Progenitor cell of endocrine pancreas (in vitro differentiated cells): Measurements from ENCODE around the gene FBXL19. TPM values are rescaled to one million over a fixed set of nuclear protein-coding genes. Genes with fewer than 3 reads are reported as not detected.

Experiments
- DNase-seq: peaks from one replicate; pipeline ENCODE4 v3.0.0; 2021; ENCODE audit warnings: low spot score; ENCODE audit not compliant: unreplicated experiment
- H3K27ac Mint-ChIP-seq: 2 replicates; pipeline ENCODE4 v1.8.0; 2021; ENCODE audit warnings: mild to moderate bottlenecking, moderate library complexity, mixed read lengths
- H3K27me3 Mint-ChIP-seq: 2 replicates; pipeline ENCODE4 v1.8.0; 2021; ENCODE audit warnings: mixed read lengths
- H3K36me3 Mint-ChIP-seq: 2 replicates; pipeline ENCODE4 v1.8.0; 2022; ENCODE audit warnings: mixed read lengths; ENCODE audit not compliant: insufficient read depth
- H3K4me1 Mint-ChIP-seq: 2 replicates; pipeline ENCODE4 v1.8.0; 2021; ENCODE audit warnings: low read depth, mixed read lengths
- H3K4me3 Mint-ChIP-seq: 2 replicates; pipeline ENCODE4 v1.8.0; 2021; ENCODE audit warnings: low read depth, mild to moderate bottlenecking, moderate library complexity, mixed read lengths
- H3K9me3 Mint-ChIP-seq: 2 replicates; pipeline ENCODE4 v1.8.0; 2021; ENCODE audit warnings: low read depth, mixed read lengths
- CTCF ChIP-seq: fragments of 200-600 bp; sonication (generic); IDR thresholded peaks from one replicate; pipeline ENCODE4 v1.5.0; 2021; ENCODE audit warnings: antibody characterized with exemption, mild to moderate bottlenecking; ENCODE audit not compliant: unreplicated experiment
- total RNA-seq: library from RNA; stranded (reverse); gene quantifications from 2 replicates; pipeline ENCODE4 v1.2.1, GENCODE V29; 2021

Gene FBXL19
- total RNA-seq, 1 donor from 2014 or later, result 65.6 TPM

DNA sequence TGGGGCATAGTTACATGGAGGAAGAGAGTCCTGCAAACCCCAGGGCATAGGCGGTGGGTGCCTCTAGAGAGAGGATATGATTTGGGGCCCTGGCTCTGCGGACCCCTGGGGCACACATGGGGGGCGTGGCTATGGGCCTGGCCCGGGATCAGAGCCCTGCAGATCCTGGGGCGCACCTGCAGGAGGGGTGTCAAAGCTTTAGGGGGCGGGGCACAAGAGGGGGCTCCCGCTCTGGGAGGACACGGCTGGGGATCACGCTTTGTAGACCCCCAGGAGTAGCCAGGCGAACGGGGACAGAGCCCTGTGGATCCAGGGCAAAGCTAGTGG is 30.0 kb upstream of the FBXL19 start:
- Mint-ChIP-seq H3K4me3 (peak overlapping the region; percentile 78), H3K36me3 (peaks cover 14% of the 10 kb centered on the region), H3K9me3 (no peaks in the 10 kb centered on the region), H3K4me1 (peaks cover 29% of the 10 kb centered on the region), H3K27ac (peak overlapping the region; percentile 84), H3K27me3 (no peaks in the 10 kb centered on the region)
- no peak for TF ChIP-seq CTCF
- DNase-seq, result no peak

- peaks cover 29% of the 10 kb centered on the region for H3K4me1 Mint-ChIP-seq
- peak within 1 kb of the TSS; percentile 78 for H3K4me3 Mint-ChIP-seq
- peak; percentile 45 for TF ChIP-seq CTCF
Observed at GRCh38 chr16:30893744-30894539, 29.4 kb upstream of the FBXL19 start, which contains the start of gene BCL7C. TSS of gene BCL7C (minus strand) at chr16:30894077. CDS start at chr16:30893944, 133 bp downstream.

DNA sequence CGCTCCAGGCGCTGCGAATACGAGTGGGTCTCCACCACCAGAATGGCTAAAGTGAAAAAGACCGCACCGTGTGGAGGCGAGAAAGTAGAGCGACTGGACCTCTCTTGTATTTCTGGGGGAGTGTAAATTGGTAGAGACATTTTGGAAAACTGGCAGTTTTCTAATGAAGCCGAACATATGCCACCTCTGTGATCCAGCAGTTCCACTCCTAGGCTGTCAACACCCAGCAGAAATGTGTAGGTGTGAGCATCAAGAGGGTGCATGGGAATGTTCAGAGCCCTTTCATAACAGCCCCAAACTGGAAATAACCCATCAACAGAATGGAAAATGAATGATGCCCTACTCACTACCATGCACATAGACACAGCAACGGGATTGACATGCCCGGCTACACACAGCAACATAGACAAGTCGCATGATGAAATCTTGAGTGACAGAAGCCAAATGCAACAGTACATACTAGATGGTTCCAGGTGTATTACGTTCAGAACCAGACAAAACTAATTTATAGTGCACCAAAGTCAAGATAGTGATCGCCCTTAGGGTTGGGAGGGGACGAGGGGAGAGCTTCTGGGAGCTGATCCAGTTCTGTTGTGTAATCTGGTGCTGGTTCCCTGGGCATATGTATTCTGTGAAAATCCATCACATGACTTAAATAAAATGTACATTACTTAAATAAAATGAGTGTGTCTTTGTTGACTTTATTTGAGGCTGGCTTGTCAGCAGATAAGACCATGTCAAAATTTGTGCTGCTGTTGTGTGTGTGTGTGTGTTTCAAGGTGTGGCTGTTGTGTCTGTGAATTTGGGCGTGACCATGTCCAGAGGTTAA is 28.6 kb upstream of the FBXL19 start:
- Mint-ChIP-seq H3K27ac (peak overlapping the region; percentile 88), H3K27me3 (no peaks in the 10 kb centered on the region)
- no peak for DNase-seq

More at GRCh38 chr16:30893744-30894539, 29.4 kb upstream of the FBXL19 start, which contains the start of gene BCL7C:
- H3K9me3 Mint-ChIP-seq, result no peaks in the 10 kb centered on the region
- DNase-seq, result peak; percentile 94
- H3K27ac Mint-ChIP-seq, result peak within 1 kb of the TSS; percentile 88
- H3K27me3 Mint-ChIP-seq, result no peaks in the 10 kb centered on the region
- H3K36me3 Mint-ChIP-seq, result peaks cover 9% of the 10 kb centered on the region

DNA sequence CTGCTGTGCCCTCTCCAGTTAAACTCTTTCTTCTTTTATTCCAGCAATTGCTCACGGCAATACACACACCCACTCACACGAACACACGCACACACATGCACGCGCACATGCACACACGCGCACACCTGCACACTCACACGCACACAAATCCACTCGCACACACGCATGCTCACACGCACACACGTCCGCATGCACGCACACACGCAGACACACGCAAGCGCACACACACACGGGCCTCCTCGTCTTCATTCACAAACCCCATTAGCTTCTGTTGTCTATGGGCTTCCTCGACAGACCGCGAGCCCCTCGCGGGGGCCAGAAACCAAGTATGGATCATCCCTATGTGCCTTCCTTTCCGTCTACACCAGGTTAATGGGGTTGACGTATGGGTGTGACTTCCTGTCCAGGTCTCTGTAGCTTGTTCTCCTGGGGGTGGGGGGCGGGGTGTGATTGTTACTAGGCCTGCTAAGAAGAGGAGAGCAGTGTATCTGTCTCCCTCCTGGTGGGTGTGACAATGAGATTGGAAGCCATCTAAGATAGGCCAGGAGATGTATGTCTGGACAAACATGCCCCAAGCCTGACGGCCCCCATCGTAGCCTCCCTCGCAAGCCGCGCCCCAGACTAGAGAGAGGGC is 27.6 kb upstream of the FBXL19 start:
- H3K27me3 Mint-ChIP-seq, result no peaks in the 10 kb centered on the region
- peaks cover 3% of the 10 kb centered on the region for H3K36me3 Mint-ChIP-seq
- H3K27ac Mint-ChIP-seq, result peak overlapping the region; percentile 99
- no peaks in the 10 kb centered on the region for H3K9me3 Mint-ChIP-seq
- H3K4me3 Mint-ChIP-seq, result peak overlapping the region; percentile 86
- DNase-seq, result no peak
- peaks cover 29% of the 10 kb centered on the region for H3K4me1 Mint-ChIP-seq
- no peak for TF ChIP-seq CTCF

More for the DNA sequence above, 28.6 kb upstream of the FBXL19 start:
- TF ChIP-seq CTCF, result no peak
- H3K36me3 Mint-ChIP-seq, result peaks cover 7% of the 10 kb centered on the region
- H3K4me3 Mint-ChIP-seq, result peak overlapping the region; percentile 72
- H3K4me1 Mint-ChIP-seq, result peaks cover 29% of the 10 kb centered on the region
- H3K9me3 Mint-ChIP-seq, result no peaks in the 10 kb centered on the region

DNA sequence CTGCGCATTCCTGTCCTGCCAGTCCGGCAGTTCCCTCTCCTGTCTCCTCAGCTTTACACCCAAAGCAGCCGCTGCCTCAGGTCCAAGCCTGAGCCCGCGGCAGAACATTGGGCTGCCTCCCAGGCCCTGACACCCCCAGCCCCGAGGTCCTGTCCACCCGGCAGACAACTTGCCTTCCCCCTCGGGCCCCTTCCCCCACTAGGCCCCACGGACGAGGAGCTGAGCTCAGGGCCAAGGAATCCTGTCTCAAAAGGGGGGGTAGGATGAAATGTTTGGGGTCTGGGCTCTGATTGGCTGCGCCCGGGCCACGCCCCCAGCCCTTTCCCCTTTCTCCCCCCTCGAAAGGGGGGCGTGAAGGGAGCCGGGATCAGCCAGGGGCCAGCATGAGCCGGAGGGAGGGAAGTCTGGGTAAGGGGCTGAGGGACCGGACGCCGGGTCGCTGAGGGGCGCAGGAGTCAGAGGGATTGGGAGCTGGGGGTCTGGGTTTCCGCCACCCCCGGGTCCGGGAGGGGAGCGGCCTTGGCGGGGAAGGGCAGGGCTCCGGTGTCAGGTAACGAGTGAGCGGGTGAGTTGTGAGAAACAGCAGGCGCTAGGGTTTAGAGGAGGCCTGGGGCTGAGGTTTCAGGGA is 27.0 kb upstream of the FBXL19 start, which contains the start of gene CTF1:
Gene CTF1 (plus strand): TSS at position 354 of the 628 bp plus-strand sequence. CDS start 30 bp downstream, at position 384.
- DNase-seq, result peak; percentile 65
- Mint-ChIP-seq H3K4me3 (peak within 1 kb of the TSS; percentile 86), H3K27ac (peak within 1 kb of the TSS; percentile 99), H3K4me1 (peaks cover 29% of the 10 kb centered on the region), H3K9me3 (no peaks in the 10 kb centered on the region), H3K36me3 (peaks cover 2% of the 10 kb centered on the region), H3K27me3 (no peaks in the 10 kb centered on the region)
- TF ChIP-seq CTCF, result no peak
